ENCODE data around the gene RABGAP1L. TPM values are rescaled to one million over a fixed set of nuclear protein-coding genes. Genes with fewer than 3 reads are reported as not detected.

RABGAP1L gene
- total and polyA plus RNA-seq, 10 of the 15 experiments (the other 5 are each of a cell fraction or from before 2014, with no cell fraction given): 5.8 to 194 (median 113) TPM

GRCh38 chr1:174999216-174999935 lies 840.1 kb downstream of the RABGAP1L start (continued):
- TF ChIP-seq BHLHE40 (IDR thresholded peaks at IDR 0.05; ENCODE audit: borderline replicate concordance in 1 of 2, low read depth in 2 of 2, low read length in 1 of 2): peak; percentile 15 to 72; a peak in 2 of 4 replicates
- no peak for TF ChIP-seq NFYB (IDR thresholded peaks at IDR 0.05; ENCODE audit: insufficient read depth, low read depth, low read length)
- peak; percentile 13; the same call in 1 of the 2 replicates for TF ChIP-seq NFIC (IDR thresholded peaks at IDR 0.05; ENCODE audit: low read depth, low read length)
- TF ChIP-seq HDAC6 (IDR thresholded peaks at IDR 0.05; ENCODE audit: unreplicated experiment): no peak
- peak; percentile 98 for TF ChIP-seq ZBTB40 (IDR thresholded peaks at IDR 0.05; ENCODE audit: borderline replicate concordance)
- TF ChIP-seq RCOR1 (conservative IDR thresholded peaks at IDR 0.05; ENCODE audit: low read depth, low read length): no peak
- TF ChIP-seq BRCA1 (IDR thresholded peaks at IDR 0.05; ENCODE audit: low read depth, low read length): peak; percentile 77
- peak; percentile 95 for TF ChIP-seq E2F8 (IDR thresholded peaks at IDR 0.05; ENCODE audit: low read depth, partially characterized antibody)
- TF ChIP-seq SPI1 (IDR thresholded peaks at IDR 0.05; ENCODE audit: borderline replicate concordance, insufficient read depth, low read depth, low read length): no peak; the same call in 1 of the 2 replicates
- no peak for TF ChIP-seq HDAC2 (IDR thresholded peaks at IDR 0.05)
- peak; percentile 52; the same call in 1 of the 2 replicates for TF ChIP-seq RB1 (IDR thresholded peaks at IDR 0.05; ENCODE audit: borderline replicate concordance)
- no peak for TF ChIP-seq ZNF274 (IDR thresholded peaks at IDR 0.05; ENCODE audit: insufficient read depth, insufficient read length)
- peak; percentile 98 for TF ChIP-seq ATF7 (IDR thresholded peaks at IDR 0.05; ENCODE audit: low read depth)
- TF ChIP-seq POU2F2 (IDR thresholded peaks at IDR 0.05; ENCODE audit: borderline replicate concordance, low read depth, low read length): peak; percentile 58; the same call in 2 of the 3 replicates
- peak; percentile 86 for TF ChIP-seq RUNX3 (IDR thresholded peaks at IDR 0.05; ENCODE audit: low read length)
- TF ChIP-seq CREM (IDR thresholded peaks at IDR 0.05; ENCODE audit: low read depth): peak; percentile 98
- no peak for TF ChIP-seq NFYA (IDR thresholded peaks at IDR 0.05; ENCODE audit: borderline replicate concordance, low read depth, low read length)
- peak; percentile 63 for TF ChIP-seq ELK1 (IDR thresholded peaks at IDR 0.05; ENCODE audit: low read depth, low read length)
- peak; percentile 82 for TF ChIP-seq CBFB (IDR thresholded peaks at IDR 0.05; ENCODE audit: low read depth)
- TF ChIP-seq ZBED1 (IDR thresholded peaks at IDR 0.05; ENCODE audit: borderline replicate concordance): no peak
- no peak for TF ChIP-seq STAT3 (IDR thresholded peaks at IDR 0.05; ENCODE audit: low read depth, low read length)
- peak; percentile 84 for TF ChIP-seq HCFC1 (IDR thresholded peaks at IDR 0.05; ENCODE audit: low read length)
- peak; percentile 64 for TF ChIP-seq CBX5 (IDR thresholded peaks at IDR 0.05; ENCODE audit: low read depth)
- TF ChIP-seq PAX8 (IDR thresholded peaks at IDR 0.05): peak; percentile 91

All from GM12878 (cell line).